Measurements from ENCODE around the gene KCNH5.

DNA sequence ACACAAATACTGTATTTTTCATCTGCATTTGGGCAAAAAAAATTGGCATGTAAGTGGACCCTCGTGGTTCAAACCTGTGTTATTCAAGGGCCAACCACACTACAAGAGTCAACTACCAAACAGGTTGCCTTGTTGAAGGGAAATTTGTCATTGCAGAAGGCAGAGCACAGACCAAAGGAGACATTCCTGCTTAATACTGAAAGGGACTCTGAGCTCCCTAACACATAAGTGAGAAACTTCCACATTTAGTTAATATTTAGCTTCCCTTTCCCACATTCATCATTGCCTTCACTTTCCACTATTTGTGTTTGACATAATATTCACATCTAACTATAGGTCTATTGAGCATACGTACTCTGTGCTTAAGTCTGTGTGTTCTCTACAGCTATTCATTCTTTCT, 266.9 kb downstream of the KCNH5 start:
- TF ChIP-seq, protein P1, sequence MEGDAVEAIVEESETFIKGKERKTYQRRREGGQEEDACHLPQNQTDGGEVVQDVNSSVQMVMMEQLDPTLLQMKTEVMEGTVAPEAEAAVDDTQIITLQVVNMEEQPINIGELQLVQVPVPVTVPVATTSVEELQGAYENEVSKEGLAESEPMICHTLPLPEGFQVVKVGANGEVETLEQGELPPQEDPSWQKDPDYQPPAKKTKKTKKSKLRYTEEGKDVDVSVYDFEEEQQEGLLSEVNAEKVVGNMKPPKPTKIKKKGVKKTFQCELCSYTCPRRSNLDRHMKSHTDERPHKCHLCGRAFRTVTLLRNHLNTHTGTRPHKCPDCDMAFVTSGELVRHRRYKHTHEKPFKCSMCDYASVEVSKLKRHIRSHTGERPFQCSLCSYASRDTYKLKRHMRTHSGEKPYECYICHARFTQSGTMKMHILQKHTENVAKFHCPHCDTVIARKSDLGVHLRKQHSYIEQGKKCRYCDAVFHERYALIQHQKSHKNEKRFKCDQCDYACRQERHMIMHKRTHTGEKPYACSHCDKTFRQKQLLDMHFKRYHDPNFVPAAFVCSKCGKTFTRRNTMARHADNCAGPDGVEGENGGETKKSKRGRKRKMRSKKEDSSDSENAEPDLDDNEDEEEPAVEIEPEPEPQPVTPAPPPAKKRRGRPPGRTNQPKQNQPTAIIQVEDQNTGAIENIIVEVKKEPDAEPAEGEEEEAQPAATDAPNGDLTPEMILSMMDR (IDR thresholded peaks at IDR 0.05), result no peak
- TF ChIP-seq POLR2AphosphoS5 (IDR thresholded peaks at IDR 0.05) (no peak), POLR2A (IDR thresholded peaks at IDR 0.05) (no peak)
